GM12864 (cell line): ENCODE results near the gene RPS6KA6.
A peak's percentile ranks its signal among the peaks of the same experiment; 100 is the strongest.

Experiments
- DNase-seq: peaks from one replicate; pipeline ENCODE4 v3.0.0-alpha.2; 2011; ENCODE audit warnings: low read depth
- H3K4me3 ChIP-seq: 2 replicates; pipeline ENCODE4 v1.5.1; 2011; ENCODE audit warnings: mild to moderate bottlenecking, low read depth, low read length, control low read depth
- TF ChIP-seq, protein P1 (sequence below): IDR thresholded peaks from 2 replicates; pipeline ENCODE4 v1.5.1; 2011; ENCODE audit warnings: low read depth, mild to moderate bottlenecking, moderate library complexity, low read length, control low read depth, inconsistent platforms; ENCODE audit errors: missing control alignments

The RPS6KA6 gene

GRCh38 chrX:84186603-84187532 is 1.1 kb downstream of the RPS6KA6 start:
- TF ChIP-seq, protein P1, sequence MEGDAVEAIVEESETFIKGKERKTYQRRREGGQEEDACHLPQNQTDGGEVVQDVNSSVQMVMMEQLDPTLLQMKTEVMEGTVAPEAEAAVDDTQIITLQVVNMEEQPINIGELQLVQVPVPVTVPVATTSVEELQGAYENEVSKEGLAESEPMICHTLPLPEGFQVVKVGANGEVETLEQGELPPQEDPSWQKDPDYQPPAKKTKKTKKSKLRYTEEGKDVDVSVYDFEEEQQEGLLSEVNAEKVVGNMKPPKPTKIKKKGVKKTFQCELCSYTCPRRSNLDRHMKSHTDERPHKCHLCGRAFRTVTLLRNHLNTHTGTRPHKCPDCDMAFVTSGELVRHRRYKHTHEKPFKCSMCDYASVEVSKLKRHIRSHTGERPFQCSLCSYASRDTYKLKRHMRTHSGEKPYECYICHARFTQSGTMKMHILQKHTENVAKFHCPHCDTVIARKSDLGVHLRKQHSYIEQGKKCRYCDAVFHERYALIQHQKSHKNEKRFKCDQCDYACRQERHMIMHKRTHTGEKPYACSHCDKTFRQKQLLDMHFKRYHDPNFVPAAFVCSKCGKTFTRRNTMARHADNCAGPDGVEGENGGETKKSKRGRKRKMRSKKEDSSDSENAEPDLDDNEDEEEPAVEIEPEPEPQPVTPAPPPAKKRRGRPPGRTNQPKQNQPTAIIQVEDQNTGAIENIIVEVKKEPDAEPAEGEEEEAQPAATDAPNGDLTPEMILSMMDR = no peak
- H3K4me3 ChIP-seq = peak overlapping the region; percentile 69
- DNase-seq = no peak

DNA sequence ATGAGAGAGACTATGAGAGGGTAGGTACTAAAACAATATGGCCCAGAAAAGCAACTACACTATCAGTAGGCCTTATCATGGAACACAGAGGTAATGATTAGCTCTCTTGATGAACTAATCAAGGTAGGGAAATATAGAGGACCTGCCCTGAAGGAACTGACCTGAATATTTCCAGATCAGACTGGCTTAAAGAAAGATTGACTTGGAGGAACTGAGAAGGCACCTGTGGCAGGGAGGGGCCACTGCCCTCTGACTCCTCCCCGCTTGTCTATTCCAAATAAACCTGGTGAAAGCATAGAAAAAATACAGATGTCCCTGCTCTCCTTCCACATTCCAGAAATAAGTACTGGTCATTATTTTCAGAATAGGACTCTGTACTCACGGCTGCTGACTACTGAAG is 5.5 kb downstream of the RPS6KA6 start:
- no peak overlapping the region for H3K4me3 ChIP-seq
- no peak for DNase-seq
- TF ChIP-seq, protein P1 = no peak

DNA sequence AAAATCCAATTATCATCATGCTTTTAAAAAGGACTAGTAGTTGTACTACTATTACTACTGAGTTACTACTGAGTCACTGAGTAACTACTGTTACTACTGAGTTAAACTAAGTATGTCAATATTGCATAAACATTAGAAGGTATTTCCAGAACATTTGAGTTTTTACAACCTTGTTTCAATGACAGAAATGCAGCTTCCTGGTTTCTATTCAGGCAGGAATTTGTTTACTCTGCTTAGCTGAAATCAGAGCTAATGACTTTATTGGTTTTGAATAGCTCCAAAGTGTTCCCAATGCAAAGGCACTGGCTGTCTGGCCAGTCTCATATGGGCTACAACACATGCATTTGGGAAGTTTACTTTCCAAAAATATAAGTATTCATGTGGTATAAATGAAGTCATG is 12.0 kb downstream of the RPS6KA6 start:
- TF ChIP-seq, protein P1 = no peak
- no peak overlapping the region for H3K4me3 ChIP-seq
- DNase-seq = no peak

GRCh38 chrX:84175274-84175673 is 12.7 kb downstream of the RPS6KA6 start:
- TF ChIP-seq, protein P1 = no peak
- H3K4me3 ChIP-seq = no peak overlapping the region

GRCh38 chrX:84174348-84174747 is 13.7 kb downstream of the RPS6KA6 start:
- no peak for DNase-seq
- no peak overlapping the region for H3K4me3 ChIP-seq
- TF ChIP-seq, protein P1 = no peak

More at GRCh38 chrX:84175274-84175673, 12.7 kb downstream of the RPS6KA6 start:
- no peak for DNase-seq

GRCh38 chrX:84170931-84171330 is 17.1 kb downstream of the RPS6KA6 start:
- no peak for DNase-seq
- no peak overlapping the region for H3K4me3 ChIP-seq
- TF ChIP-seq, protein P1 = no peak
